ENCODE data around the gene TMCC2.

TMCC2 gene

DNA sequence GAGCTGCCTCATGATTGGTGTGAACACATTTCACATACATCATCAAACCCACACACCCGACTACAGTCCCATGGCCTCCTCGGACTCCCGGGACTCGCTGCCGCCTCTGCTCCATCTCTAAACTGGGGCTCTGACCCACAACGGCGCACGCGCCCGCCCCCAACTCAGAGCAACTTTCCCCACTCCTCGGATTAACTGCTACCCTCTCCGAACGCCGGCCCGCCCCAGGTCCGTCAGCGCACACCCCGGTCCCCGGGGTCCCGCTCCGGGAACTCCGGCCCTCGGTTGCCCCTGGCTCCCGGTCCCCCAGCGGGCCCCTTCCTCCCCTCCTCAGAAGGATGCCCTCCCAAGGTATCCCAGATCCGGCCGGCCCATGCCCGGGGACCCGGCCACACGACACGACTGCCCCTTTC lies 17.0 kb upstream of the TMCC2 start:
- Histone ChIP-seq H3K27me3 (ENCODE audit: insufficient read depth, poor library complexity, severe bottlenecking) (no peaks in the 10 kb centered on the region), H3K4me3 (replicated peaks; ENCODE audit: insufficient read depth, low read length) (peak overlapping the region; percentile 96), H3K27ac (replicated peaks) (peak overlapping the region; percentile 87)
- TF ChIP-seq, protein P1, sequence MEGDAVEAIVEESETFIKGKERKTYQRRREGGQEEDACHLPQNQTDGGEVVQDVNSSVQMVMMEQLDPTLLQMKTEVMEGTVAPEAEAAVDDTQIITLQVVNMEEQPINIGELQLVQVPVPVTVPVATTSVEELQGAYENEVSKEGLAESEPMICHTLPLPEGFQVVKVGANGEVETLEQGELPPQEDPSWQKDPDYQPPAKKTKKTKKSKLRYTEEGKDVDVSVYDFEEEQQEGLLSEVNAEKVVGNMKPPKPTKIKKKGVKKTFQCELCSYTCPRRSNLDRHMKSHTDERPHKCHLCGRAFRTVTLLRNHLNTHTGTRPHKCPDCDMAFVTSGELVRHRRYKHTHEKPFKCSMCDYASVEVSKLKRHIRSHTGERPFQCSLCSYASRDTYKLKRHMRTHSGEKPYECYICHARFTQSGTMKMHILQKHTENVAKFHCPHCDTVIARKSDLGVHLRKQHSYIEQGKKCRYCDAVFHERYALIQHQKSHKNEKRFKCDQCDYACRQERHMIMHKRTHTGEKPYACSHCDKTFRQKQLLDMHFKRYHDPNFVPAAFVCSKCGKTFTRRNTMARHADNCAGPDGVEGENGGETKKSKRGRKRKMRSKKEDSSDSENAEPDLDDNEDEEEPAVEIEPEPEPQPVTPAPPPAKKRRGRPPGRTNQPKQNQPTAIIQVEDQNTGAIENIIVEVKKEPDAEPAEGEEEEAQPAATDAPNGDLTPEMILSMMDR (IDR thresholded peaks at IDR 0.05; ENCODE audit: insufficient read depth, low read length): no peak
- TF ChIP-seq POLR2AphosphoS5 (IDR thresholded peaks at IDR 0.05; ENCODE audit: low read depth): no peak; the same call in 1 of the 2 replicates
- TF ChIP-seq SPI1 (IDR thresholded peaks at IDR 0.05; ENCODE audit: borderline replicate concordance, low read depth): no peak
- TF ChIP-seq, protein P2, sequence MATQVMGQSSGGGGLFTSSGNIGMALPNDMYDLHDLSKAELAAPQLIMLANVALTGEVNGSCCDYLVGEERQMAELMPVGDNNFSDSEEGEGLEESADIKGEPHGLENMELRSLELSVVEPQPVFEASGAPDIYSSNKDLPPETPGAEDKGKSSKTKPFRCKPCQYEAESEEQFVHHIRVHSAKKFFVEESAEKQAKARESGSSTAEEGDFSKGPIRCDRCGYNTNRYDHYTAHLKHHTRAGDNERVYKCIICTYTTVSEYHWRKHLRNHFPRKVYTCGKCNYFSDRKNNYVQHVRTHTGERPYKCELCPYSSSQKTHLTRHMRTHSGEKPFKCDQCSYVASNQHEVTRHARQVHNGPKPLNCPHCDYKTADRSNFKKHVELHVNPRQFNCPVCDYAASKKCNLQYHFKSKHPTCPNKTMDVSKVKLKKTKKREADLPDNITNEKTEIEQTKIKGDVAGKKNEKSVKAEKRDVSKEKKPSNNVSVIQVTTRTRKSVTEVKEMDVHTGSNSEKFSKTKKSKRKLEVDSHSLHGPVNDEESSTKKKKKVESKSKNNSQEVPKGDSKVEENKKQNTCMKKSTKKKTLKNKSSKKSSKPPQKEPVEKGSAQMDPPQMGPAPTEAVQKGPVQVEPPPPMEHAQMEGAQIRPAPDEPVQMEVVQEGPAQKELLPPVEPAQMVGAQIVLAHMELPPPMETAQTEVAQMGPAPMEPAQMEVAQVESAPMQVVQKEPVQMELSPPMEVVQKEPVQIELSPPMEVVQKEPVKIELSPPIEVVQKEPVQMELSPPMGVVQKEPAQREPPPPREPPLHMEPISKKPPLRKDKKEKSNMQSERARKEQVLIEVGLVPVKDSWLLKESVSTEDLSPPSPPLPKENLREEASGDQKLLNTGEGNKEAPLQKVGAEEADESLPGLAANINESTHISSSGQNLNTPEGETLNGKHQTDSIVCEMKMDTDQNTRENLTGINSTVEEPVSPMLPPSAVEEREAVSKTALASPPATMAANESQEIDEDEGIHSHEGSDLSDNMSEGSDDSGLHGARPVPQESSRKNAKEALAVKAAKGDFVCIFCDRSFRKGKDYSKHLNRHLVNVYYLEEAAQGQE (IDR thresholded peaks at IDR 0.05; ENCODE audit: insufficient replicate concordance, low read depth): no peak
- no peak for TF ChIP-seq GABPA (IDR thresholded peaks at IDR 0.05; ENCODE audit: low read depth)
- no peak for DNase-seq (ENCODE audit: low read depth in 1 of 2, low spot score in 1 of 2)

DNA sequence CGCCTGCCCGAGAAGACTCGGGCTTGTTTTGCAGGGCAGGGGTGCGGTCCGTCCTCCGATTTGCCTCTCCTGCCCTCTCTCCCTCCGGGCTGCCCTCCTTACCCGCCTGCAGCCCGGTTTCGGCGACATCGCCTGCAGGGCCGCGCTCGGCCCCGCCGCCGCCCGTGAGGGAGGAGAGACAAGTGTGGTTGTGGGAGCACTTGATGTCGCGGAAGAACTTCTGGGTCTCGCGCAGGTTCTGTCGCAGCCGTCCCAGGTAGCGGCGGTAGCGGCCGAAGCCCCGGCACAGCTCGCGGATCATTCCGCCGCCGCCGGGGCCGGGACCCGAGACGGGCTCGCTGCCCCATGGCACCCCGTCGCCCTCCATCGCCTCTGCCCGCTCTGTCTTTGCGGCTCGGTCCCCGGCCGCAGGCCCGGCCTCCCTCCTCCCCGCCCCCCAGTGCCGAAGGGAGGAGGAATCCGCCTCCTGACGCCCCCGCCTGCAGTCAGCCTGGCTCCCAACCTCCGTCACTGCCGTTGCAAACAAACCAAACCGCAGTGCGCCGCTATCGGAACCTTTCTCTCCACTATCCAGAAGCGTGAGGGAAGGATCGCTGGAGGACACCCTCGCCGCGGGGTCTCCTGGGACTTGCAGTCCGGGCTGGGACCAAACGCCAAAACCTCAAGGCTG lies 16.4 kb upstream of the TMCC2 start, which contains the start of gene DSTYK:
Gene DSTYK (minus strand): TSS at position 534 of the 670 bp plus-strand sequence. CDS start 167 bp downstream, at position 367.
- peak within 1 kb of the TSS; percentile 87 for H3K27ac ChIP-seq (replicated peaks)
- peak; percentile 89 to 95 for DNase-seq (ENCODE audit: low read depth in 1 of 2, low spot score in 1 of 2)
- H3K27me3 ChIP-seq (ENCODE audit: insufficient read depth, poor library complexity, severe bottlenecking): no peaks in the 10 kb centered on the region
- H3K4me3 ChIP-seq (replicated peaks; ENCODE audit: insufficient read depth, low read length): peak within 1 kb of the TSS; percentile 96
- TF ChIP-seq GABPA (IDR thresholded peaks at IDR 0.05; ENCODE audit: low read depth) (peak; percentile 94), POLR2AphosphoS5 (IDR thresholded peaks at IDR 0.05; ENCODE audit: low read depth) (peak; percentile 57; the same call in 1 of the 2 replicates)
- TF ChIP-seq, protein P1 (IDR thresholded peaks at IDR 0.05; ENCODE audit: insufficient read depth, low read length): no peak
- TF ChIP-seq, protein P2 (IDR thresholded peaks at IDR 0.05; ENCODE audit: insufficient replicate concordance, low read depth): peak; percentile 68

DNA sequence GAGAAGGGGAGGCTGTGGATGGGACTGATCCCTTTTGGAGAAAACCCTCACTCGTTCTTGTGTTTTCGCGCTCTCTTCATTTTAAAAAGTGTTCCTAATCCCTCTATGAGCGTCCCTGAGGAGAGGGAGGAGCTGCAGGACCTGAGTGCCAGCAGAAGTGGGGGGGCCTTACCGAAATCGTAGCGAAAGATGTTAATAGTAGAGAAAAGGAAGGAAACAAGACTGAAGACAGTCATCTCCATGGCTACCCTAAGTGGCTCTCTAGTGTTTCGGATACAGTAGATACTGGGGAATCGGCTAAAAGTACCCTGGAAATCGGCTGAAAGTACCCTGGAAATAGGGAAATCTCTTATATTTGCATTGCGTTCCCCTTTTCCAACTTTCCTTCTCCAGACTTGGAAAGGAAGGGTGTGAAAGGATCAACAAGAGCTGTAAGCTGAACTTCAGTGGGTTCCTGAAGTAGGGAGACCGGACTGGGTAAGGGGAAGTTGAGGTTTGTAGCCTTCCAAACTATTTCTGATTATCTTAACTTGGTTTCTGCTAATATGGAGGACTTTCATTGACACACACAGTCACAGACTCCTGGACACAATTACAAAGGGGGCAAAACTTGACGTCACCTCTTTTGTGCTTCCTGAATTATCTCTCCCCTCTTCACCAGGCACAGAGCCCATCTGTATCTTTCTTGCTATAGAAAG lies 15.8 kb upstream of the TMCC2 start:
- DNase-seq (ENCODE audit: low read depth in 1 of 2, low spot score in 1 of 2): peak in 1 of 2 experiments; percentile 30
- peak overlapping the region; percentile 87 for H3K27ac ChIP-seq (replicated peaks)
- no peaks in the 10 kb centered on the region for H3K27me3 ChIP-seq (ENCODE audit: insufficient read depth, poor library complexity, severe bottlenecking)
- peak overlapping the region; percentile 96 for H3K4me3 ChIP-seq (replicated peaks; ENCODE audit: insufficient read depth, low read length)
- TF ChIP-seq, protein P2 (IDR thresholded peaks at IDR 0.05; ENCODE audit: insufficient replicate concordance, low read depth): no peak
- TF ChIP-seq GABPA (IDR thresholded peaks at IDR 0.05; ENCODE audit: low read depth): no peak
- TF ChIP-seq, protein P1 (IDR thresholded peaks at IDR 0.05; ENCODE audit: insufficient read depth, low read length): no peak
- no peak for TF ChIP-seq SPI1 (IDR thresholded peaks at IDR 0.05; ENCODE audit: borderline replicate concordance, low read depth)
- no peak for TF ChIP-seq POLR2AphosphoS5 (IDR thresholded peaks at IDR 0.05; ENCODE audit: low read depth)

Measured in HL-60 (cell line).